Lower leg skin (tissue), 3 donors: Measurements from ENCODE around the gene A1CF.

Source experiments
- CTCF ChIP-seq, 3 donors: fragments of 450-650 bp; IDR thresholded peaks; one replicate each; pipeline ENCODE4 v1.5.1; 2016; ENCODE audit warnings: antibody characterized with exemption in 3 of 3, mild to moderate bottlenecking in 3 of 3, moderate library complexity in 2 of 3
- POLR2A ChIP-seq, 2 donors: fragments of 450-650 bp; IDR thresholded peaks; one replicate each; pipeline ENCODE4 v1.6.1; 2016 to 2017; ENCODE audit warnings: antibody characterized with exemption in 2 of 2, mild to moderate bottlenecking in 1 of 2, moderate library complexity in 1 of 2

- no peak for TF ChIP-seq POLR2A (IDR thresholded peaks at IDR 0.05)
- no peak for TF ChIP-seq CTCF (IDR thresholded peaks at IDR 0.05)
Observed at GRCh38 chr10:50788951-50789945, 96.2 kb downstream of the A1CF start.
